SK-N-SH (cell line): Measurements from ENCODE around the gene PATE1.

Experiments used
- CHD2 ChIP-seq: fragments of 150-350 bp; IDR thresholded peaks from 2 replicates; pipeline ENCODE4 v1.6.1; 2018; ENCODE audit warnings: low read length; ENCODE audit not compliant: partially characterized antibody
- CTCF ChIP-seq: fragments of 200-600 bp; sonication (generic); IDR thresholded peaks from 2 replicates; pipeline ENCODE4 v1.6.1; 2017; ENCODE audit warnings: antibody characterized with exemption, mild to moderate bottlenecking, moderate library complexity
- IRF3 ChIP-seq: fragments of 150-350 bp; IDR thresholded peaks from 2 replicates; pipeline ENCODE4 v1.6.1; 2016; ENCODE audit warnings: mild to moderate bottlenecking, low read depth, low read length

DNA sequence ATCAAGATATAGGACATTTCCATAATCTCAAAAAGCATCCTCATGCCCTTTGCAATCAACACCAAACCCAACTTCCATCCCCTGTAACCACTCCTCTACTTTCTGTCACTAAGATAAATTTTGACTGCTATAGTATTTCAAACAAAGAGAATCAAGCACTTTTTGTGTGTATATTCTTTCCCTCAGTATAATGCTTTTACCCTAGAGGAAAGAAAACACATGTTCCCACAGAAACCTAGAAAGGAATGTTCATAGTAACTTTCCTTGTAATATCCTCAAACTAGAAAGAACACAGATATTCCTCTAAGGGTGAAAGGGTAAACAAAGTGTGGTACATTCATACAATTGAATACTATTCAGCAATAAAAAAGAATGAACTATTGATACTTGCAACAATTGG is 5.5 kb upstream of the PATE1 start:
- TF ChIP-seq CTCF, result no peak
- TF ChIP-seq CHD2, result no peak
- TF ChIP-seq IRF3, result no peak
